GM12875 (cell line): Measurements from ENCODE around the gene PSPC1.

Source experiments
- H3K4me3 ChIP-seq: one replicate; pipeline ENCODE4 v1.5.1; 2011; ENCODE audit warnings: low read depth, low read length, control low read depth
- CTCF ChIP-seq: IDR thresholded peaks from 2 replicates; pipeline ENCODE4 v1.5.1; 2011; ENCODE audit warnings: low read depth, mild to moderate bottlenecking, control low read depth, inconsistent platforms, low read length, moderate library complexity, borderline replicate concordance; ENCODE audit not compliant: insufficient read depth

The PSPC1 gene

GRCh38 chr13:19663416-19663979, 119.2 kb downstream of the PSPC1 start:
- no peak for TF ChIP-seq CTCF
- H3K4me3 ChIP-seq, result no peak overlapping the region

DNA sequence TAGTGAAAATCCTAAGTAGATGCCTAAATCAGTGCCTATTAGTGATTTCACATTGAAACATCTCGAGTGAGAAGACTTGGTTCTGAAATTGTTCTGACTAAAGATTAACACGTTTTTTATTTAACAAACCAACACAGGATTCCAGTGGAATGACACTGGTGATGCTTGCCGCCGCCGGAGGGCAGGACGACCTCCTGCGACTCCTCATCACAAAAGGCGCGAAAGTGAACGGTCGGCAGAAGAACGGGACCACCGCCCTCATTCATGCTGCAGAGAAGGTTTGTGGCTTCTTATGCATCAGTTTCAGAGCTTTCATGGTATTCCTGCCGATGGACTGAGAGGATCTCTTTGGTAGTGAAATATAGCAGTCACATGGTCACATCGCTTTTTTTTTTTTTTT, 121.2 kb downstream of the PSPC1 start:
- no peak for TF ChIP-seq CTCF
- no peak overlapping the region for H3K4me3 ChIP-seq

DNA sequence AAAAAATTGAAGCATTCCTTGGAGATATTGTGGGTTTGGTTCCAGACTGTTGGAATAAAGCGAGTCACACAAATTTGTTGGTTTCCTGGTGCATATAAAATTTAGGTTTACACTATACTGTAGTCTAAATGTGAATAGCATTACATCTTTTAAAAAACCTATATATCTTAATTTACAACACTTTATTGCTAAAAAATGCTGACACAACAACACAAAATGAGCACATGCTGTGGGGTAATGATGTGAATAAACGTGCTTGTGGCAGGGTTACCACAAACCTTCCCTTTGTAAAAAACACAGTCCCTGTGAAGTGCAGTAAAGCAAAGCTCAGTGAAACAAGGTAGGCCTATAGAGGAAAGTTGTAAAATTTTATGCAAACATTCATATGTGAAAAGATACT, 121.6 kb downstream of the PSPC1 start:
- no peak for TF ChIP-seq CTCF
- no peak overlapping the region for H3K4me3 ChIP-seq

GRCh38 chr13:19658831-19659230, 123.9 kb downstream of the PSPC1 start:
- TF ChIP-seq CTCF, result no peak
- no peak overlapping the region for H3K4me3 ChIP-seq

- TF ChIP-seq CTCF, result no peak
- no peak overlapping the region for H3K4me3 ChIP-seq
Observed at GRCh38 chr13:19657872-19658591, 124.7 kb downstream of the PSPC1 start.
